ENCODE results near the gene KCNK4. TPM values are rescaled to one million over a fixed set of nuclear protein-coding genes. Genes with fewer than 3 reads are reported as not detected.
"Not testable (repeated sequence)": the region's sequence is repeated elsewhere in the genome, so short reads cannot be mapped to it uniquely, and the experiment has no call there.

KCNK4 gene
- total RNA-seq, 1 donor from 2014 or later: not detected

DNA sequence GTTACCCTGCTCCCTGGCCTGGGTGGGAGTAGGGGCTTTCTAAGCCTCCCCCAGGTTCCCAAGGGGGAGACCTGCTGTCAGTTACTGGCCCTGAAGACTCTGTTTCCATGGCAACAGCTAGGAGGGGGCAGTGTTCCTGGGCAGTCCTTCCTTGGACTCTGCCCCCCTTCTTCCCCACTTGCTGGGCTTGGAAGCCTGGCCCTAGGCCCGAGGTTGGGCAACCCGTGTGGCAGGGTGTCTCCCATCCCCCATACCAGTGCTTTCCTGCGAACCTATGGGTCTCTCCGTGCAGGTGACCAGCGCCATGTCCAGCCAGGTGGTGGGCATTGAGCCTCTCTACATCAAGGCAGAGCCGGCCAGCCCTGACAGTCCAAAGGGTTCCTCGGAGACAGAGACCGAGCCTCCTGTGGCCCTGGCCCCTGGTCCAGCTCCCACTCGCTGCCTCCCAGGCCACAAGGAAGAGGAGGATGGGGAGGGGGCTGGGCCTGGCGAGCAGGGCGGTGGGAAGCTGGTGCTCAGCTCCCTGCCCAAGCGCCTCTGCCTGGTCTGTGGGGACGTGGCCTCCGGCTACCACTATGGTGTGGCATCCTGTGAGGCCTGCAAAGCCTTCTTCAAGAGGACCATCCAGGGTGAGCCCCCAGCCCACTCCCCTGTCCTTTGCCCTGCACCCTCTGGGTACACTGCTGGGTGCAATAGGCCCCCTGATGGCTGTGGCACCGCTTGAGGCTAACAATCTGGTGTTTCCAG, 15.9 kb downstream of the KCNK4 start:
- no peaks in the 10 kb centered on the region for H3K27me3 ChIP-seq (ENCODE audit: low read depth)
- peaks cover 42% of the 10 kb centered on the region for H3K4me1 ChIP-seq
- H3K36me3 ChIP-seq: peaks cover 15% of the 10 kb centered on the region
- peak overlapping the region; percentile 99 for H3K27ac ChIP-seq (replicated peaks)
- intact Hi-C loops (cut with micrococcal nuclease): no loop called here
- DNase-seq: no peak
- H3K9me3 ChIP-seq (replicated peaks): no peaks in the 10 kb centered on the region
- peak overlapping the region; percentile 77 for H3K4me3 ChIP-seq
- TF ChIP-seq, protein P1, sequence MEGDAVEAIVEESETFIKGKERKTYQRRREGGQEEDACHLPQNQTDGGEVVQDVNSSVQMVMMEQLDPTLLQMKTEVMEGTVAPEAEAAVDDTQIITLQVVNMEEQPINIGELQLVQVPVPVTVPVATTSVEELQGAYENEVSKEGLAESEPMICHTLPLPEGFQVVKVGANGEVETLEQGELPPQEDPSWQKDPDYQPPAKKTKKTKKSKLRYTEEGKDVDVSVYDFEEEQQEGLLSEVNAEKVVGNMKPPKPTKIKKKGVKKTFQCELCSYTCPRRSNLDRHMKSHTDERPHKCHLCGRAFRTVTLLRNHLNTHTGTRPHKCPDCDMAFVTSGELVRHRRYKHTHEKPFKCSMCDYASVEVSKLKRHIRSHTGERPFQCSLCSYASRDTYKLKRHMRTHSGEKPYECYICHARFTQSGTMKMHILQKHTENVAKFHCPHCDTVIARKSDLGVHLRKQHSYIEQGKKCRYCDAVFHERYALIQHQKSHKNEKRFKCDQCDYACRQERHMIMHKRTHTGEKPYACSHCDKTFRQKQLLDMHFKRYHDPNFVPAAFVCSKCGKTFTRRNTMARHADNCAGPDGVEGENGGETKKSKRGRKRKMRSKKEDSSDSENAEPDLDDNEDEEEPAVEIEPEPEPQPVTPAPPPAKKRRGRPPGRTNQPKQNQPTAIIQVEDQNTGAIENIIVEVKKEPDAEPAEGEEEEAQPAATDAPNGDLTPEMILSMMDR (IDR thresholded peaks at IDR 0.05; ENCODE audit: borderline replicate concordance): no peak

DNA sequence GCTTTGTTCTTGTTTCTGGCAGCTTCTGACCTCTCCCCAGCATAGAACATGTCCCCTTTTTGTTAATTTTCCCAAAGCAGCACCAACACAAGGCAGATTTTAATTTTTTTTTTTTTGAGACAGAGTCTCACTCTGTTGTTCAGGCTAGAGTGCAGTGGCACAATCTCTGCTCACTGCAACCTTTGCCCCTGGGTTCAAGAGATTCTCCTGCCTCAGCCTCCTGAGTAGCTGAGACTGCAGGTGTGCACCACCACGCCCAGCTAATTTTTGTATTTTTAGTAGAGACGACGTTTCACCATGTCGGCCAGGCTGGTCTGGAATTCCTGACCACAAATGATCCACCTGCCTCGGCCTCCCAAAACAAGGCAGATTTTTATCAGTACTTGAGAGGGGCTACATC, 16.7 kb downstream of the KCNK4 start:
- peaks cover 15% of the 10 kb centered on the region for H3K36me3 ChIP-seq
- peaks cover 50% of the 10 kb centered on the region for H3K4me1 ChIP-seq
- intact Hi-C loops (cut with micrococcal nuclease); H3K27me3 ChIP-seq (ENCODE audit: low read depth); H3K9me3 ChIP-seq (replicated peaks); DNase-seq: not testable (repeated sequence)
- H3K27ac ChIP-seq (replicated peaks): peak overlapping the region; percentile 99
- peak overlapping the region; percentile 77 for H3K4me3 ChIP-seq

DNA sequence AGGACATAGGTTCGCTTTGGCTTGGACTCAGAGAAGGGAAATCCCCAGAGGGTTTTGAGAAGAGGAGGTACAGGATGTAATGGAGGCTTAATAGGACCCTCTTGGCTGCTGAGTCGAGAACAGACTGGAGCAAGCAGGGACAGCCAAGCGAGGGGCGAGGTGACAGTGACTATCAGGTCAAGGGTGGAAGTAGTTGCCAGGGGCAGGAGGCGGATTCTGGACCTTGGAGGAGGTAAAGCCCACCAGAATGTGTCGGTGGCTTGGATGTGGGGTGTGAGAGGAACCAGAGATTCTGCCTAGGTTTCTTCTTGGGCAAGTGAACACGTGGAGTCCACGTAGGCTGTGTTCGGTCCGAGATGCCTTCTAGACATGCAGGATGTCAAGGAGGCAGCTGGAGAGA, 21.8 kb downstream of the KCNK4 start:
- no peaks in the 10 kb centered on the region for H3K9me3 ChIP-seq (replicated peaks)
- H3K36me3 ChIP-seq: peaks cover 31% of the 10 kb centered on the region
- DNase-seq: no peak
- intact Hi-C loops (cut with micrococcal nuclease): no loop called here
- no peak overlapping the region for H3K4me3 ChIP-seq
- H3K4me1 ChIP-seq: peaks cover 63% of the 10 kb centered on the region
- peak overlapping the region; percentile 64 for H3K27ac ChIP-seq (replicated peaks)
- TF ChIP-seq, protein P1 (IDR thresholded peaks at IDR 0.05; ENCODE audit: borderline replicate concordance): no peak
- H3K27me3 ChIP-seq (ENCODE audit: low read depth): no peaks in the 10 kb centered on the region

DNA sequence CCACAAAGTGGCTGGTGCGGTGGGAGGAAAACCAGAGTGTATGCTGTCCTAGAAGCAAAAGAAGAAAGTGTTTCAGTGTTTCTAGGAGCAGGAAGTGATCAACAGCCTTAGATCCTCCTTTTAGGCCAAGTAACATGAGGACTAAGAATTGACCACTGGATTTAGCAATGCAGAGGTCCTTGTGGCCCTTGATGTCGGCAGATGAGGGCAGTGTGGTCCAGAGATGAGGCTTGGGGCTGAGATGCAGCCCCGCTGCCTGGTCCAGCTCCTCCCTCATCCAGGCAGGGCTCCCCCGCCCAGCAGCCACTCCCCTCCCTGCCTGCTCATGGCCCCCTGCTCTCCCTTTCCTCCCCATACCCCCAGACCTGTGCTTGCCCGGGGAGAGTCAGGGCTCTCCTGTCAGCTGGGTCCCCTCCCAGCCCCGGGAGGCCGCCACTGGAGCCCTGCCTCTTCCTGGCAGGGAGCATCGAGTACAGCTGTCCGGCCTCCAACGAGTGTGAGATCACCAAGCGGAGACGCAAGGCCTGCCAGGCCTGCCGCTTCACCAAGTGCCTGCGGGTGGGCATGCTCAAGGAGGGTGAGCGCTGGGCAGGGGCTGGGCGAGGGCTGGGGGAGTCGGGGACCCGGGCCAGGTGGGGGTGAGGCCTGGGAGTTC, 22.5 kb downstream of the KCNK4 start:
- intact Hi-C loops (cut with micrococcal nuclease): no loop called here
- no peaks in the 10 kb centered on the region for H3K27me3 ChIP-seq (ENCODE audit: low read depth)
- peaks cover 31% of the 10 kb centered on the region for H3K36me3 ChIP-seq
- H3K9me3 ChIP-seq (replicated peaks): no peaks in the 10 kb centered on the region
- DNase-seq: peak; percentile 69
- H3K4me3 ChIP-seq: peak overlapping the region; percentile 44
- H3K27ac ChIP-seq (replicated peaks): peak overlapping the region; percentile 64
- peaks cover 68% of the 10 kb centered on the region for H3K4me1 ChIP-seq
- TF ChIP-seq, protein P1 (IDR thresholded peaks at IDR 0.05; ENCODE audit: borderline replicate concordance): no peak

DNA sequence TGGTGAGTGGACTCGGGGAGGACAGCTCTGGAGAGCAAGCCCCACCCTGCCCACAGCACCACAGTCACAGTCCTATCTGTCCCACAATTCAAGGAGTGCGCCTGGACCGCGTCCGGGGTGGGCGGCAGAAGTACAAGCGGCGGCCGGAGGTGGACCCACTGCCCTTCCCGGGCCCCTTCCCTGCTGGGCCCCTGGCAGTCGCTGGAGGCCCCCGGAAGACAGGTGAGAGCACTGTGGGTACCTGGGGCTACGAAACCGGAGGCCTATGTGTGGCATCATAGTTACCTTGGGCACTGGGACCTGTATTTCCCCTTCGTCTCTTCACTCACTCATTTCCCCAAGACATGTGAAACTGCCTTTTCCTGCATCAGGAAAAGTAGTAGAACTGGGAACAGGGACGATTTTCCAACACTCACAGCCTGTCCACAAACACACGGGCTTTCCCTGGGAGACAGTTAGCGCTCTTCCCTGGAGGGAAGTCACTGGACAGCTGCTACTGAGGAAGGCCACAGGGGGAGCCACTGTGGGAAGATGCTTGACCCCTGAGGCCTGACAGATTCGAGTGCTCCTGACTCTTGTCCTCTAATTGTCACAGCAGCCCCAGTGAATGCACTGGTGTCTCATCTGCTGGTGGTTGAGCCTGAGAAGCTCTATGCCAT, 23.2 kb downstream of the KCNK4 start:
- TF ChIP-seq, protein P1 (IDR thresholded peaks at IDR 0.05; ENCODE audit: borderline replicate concordance): no peak
- no peaks in the 10 kb centered on the region for H3K27me3 ChIP-seq (ENCODE audit: low read depth)
- H3K36me3 ChIP-seq: peaks cover 29% of the 10 kb centered on the region
- H3K4me3 ChIP-seq: peak overlapping the region; percentile 44
- no peak for DNase-seq
- intact Hi-C loops (cut with micrococcal nuclease): no loop called here
- peaks cover 75% of the 10 kb centered on the region for H3K4me1 ChIP-seq
- peak overlapping the region; percentile 64 for H3K27ac ChIP-seq (replicated peaks)
- H3K9me3 ChIP-seq (replicated peaks): no peaks in the 10 kb centered on the region

Data from left ventricle myocardium inferior (tissue), 1 donor.